HG02885 (cell line): ENCODE results near the gene HMCN2.
"Not testable (repeated sequence)": the region's sequence is repeated elsewhere in the genome, so short reads cannot be mapped to it uniquely, and the experiment has no call there.

Experiments
- ATAC-seq: cut with Tn5 transposase; IDR thresholded peaks from one replicate; pipeline ENCODE4 v1.9.1; 2021; ENCODE audit warnings: mild to moderate bottlenecking; ENCODE audit not compliant: unreplicated experiment, poor library complexity

HMCN2 gene

DNA sequence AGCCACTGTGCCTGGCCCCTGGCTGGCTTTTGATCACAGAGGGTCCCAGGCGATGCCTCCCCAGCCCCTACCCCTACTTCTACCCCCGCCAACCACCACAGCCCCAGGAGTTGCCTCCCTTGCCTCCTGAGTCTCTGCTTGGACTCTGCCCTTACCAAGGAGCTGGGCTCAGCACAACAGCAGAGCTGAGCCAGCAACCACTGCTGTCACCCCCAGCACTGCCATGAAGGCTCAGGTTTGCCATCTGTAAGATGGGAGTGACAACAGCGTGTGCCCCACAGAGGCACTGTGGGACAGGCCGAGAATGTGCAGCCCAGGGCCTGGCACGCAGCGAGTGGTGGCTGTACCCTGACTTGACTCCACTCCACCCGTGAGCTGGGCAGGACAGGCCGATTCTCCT, 116.1 kb downstream of the HMCN2 start:
- no peak for ATAC-seq

DNA sequence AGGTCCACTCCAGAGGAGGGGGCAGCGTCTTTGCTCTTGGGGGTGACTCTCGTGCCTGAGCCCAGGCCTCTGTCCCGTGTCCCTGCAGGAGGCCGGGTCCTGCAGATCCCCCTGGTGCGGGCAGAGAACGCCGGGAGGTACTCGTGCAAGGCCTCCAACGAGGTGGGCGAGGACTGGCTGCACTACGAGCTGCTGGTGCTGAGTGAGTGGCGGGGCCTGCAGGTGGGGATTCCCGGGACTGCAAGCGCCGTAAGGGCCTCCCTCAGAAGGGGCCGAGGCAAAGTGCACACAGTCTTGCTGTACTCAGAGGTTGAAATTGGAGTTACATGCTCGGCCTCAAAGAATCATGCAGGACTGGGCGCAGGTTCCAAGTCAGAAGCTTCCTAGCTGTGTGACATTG, 116.5 kb downstream of the HMCN2 start:
- no peak for ATAC-seq

- no peak for ATAC-seq
Measured at GRCh38 chr9:130382636-130383349, 117.2 kb downstream of the HMCN2 start.

DNA sequence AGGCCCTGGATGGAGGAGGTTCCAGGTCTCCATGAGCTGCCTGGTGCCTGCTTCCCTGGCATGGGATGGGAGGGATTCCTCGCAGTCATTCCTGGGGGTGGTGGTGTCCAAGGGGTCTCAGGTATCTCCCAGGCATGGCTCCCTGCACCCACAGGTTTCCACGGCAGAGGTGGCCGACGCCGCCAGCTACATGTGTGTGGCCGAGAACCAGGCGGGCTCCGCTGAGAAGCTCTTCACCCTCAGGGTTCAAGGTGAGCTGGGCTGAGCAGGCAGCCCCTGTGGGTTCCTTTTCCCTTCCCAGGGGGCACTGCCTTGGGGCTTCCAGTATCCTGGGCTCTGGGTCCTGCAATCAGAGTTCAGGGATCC, 117.8 kb downstream of the HMCN2 start:
- no peak for ATAC-seq

- ATAC-seq, result no peak
Measured at GRCh38 chr9:130383979-130384676, 118.6 kb downstream of the HMCN2 start.

DNA sequence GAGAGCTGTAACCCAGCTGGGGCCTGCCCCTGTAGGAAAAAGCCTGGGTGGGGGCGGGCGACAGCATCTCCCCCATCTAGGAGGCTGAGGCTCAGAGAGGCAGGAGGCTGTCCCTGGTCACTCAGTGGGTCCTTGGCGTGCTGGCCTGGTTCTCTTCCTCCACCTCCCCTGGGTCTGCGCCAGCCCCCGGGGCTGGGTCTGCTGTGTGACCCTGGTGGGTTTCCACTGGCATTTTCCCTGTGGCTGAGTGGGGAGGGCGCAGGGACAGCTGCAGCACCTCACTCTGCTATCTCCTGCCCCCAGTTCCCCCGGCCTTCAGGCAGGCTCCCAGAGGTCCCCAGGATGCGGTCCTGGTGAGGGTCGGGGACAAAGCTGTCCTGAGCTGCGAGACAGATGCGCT, 119.7 kb downstream of the HMCN2 start:
- ATAC-seq, result no peak

DNA sequence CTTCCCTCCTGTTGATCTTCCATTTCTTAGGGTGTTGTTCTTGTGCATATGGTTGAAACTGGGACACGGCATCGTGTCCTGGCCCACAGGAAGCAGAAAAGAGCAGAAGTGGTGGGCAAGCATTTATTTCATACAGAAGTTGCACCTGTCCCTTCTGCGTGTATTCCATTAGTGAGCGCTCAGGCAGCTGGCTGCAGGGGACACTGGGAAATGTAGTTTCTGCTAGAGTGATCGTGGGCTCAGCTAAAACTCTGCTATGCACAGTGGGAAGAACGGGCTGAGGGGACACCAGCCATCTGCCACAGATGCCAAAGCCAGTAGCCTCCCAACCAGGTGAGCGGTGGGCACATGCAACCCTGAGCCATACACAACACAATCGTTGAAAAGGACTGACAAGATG, 121.8 kb downstream of the HMCN2 start:
- no peak for ATAC-seq

DNA sequence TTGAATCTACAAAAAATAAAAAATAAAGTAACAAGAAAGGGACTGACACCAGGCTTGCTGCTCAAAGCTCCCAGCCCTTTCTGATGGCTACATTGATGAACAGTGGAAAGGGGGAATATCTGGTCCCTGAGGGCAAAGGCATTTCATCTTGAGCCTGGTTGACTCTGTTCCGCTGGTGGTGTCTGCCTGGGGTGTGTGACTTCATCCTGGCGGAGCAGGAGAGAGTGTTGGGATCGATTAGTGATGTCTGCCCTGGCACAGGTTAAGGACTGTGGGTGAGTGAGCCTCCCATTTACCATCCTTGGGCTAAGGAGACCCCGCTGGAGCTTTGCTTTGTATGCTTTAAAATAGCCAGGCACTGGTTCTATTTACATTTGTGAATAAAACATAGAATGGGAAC, 122.3 kb downstream of the HMCN2 start:
- no peak for ATAC-seq

DNA sequence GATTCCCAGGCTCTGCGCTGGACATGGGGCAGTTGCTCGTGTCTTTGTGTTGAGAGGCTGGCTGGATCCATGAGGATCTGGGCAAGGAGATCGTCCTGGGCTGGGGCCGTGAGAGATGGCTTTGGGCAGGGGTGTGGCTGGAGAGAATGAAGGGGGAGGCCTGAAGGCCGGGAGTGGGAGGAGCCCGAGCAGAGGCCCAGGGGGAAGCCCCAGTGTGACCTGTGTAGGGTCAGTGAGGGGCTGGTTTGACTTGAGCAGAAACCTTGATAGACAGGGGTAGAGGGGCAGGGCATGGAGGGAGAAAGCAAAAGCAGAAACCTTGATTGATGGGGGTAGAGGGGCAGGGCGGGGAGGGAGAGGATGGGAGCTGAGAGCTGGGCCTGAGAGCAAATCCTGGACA, 124.8 kb downstream of the HMCN2 start:
- no peak for ATAC-seq

GRCh38 chr9:130390986-130391385, 125.4 kb downstream of the HMCN2 start:
- no peak for ATAC-seq

- ATAC-seq, result no peak
Measured at GRCh38 chr9:130391866-130392265, 126.3 kb downstream of the HMCN2 start.

DNA sequence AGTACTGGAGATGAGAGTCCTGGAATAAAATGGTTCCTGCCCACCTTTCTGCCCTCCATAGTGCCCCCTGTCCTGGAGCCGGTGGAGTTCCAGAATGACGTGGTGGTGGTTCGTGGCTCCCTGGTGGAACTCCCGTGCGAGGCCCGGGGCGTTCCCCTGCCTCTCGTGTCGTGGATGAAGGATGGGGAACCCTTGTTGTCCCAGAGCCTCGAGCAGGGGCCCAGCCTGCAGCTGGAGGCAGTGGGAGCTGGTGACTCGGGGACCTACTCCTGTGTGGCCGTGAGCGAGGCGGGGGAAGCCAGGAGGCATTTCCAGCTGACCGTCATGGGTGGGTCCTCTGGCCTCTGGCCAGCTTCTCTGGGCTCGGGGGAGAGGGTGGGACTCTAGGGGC, 128.1 kb downstream of the HMCN2 start:
- ATAC-seq, result no peak

DNA sequence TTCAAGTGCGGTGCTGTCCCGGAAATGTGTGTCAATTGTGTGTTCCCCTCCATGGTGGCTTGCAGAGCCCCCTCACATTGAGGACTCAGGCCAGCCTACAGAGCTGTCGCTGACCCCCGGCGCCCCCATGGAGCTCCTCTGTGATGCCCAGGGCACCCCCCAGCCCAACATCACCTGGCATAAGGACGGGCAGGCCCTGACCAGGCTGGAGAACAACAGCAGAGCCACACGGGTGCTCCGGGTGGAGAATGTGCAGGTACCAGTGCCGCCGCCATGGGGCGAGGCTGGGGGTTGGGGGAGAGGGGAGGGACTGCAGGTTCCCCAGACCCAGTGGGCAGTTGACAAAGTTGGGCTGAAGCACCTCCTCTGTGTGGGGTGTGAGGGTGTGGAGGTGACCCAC, 128.8 kb downstream of the HMCN2 start:
- ATAC-seq, result no peak

GRCh38 chr9:130394814-130395470, 129.4 kb downstream of the HMCN2 start:
- ATAC-seq, result no peak

GRCh38 chr9:130395810-130396435, 130.4 kb downstream of the HMCN2 start:
- ATAC-seq, result no peak

- ATAC-seq, result no peak
Measured at GRCh38 chr9:130396581-130396980, 131.0 kb downstream of the HMCN2 start.

- no peak for ATAC-seq
Measured at GRCh38 chr9:130398487-130399240, 133.1 kb downstream of the HMCN2 start.

DNA sequence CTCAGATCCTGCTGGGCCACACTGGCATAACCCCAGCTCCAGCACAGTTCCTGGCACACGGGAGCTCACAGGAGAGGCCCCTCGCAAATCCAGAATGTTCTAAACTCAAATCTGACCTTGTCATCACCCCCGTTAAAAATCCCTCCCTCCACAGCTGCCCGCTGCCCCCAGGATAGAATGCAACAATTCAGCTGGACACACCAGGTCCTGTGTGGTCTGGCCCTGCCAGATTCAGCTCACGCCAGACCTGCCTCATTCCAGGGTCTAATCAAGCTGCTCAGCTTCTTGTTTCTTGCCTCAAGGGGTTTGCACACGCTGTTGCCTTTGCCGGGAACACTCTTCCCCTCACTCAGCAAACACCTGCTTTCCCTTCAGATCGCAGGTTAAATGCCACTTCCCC, 134.2 kb downstream of the HMCN2 start:
- no peak for ATAC-seq

- no peak for ATAC-seq
Measured at GRCh38 chr9:130400870-130401269, 135.3 kb downstream of the HMCN2 start.

GRCh38 chr9:130401742-130402141, 136.2 kb downstream of the HMCN2 start:
- not testable (repeated sequence) for ATAC-seq
